Astrocyte (in vitro differentiated cells and primary cell): ENCODE data around the gene PRPF40B. TPM values are rescaled to one million over a fixed set of nuclear protein-coding genes. Genes with fewer than 3 reads are reported as not detected.

ENCODE experiments used
- DNase-seq: peaks from one replicate; pipeline ENCODE4 v3.0.0-alpha.2; 2010; ENCODE audit warnings: low read depth
- FAIRE-seq: peaks from 2 replicates; lab custom pipeline; 2011; peaks lifted over from hg19 to GRCh38; lab: Jason Lieb, UNC
- H2AFZ ChIP-seq: 2 replicates; pipeline ENCODE4 v1.6.0; 2012; ENCODE audit warnings: low read depth, low read length, inconsistent platforms
- H3K27ac ChIP-seq: 2 replicates; pipeline ENCODE4 v1.5.1; 2011; ENCODE audit warnings: low read depth, low read length, inconsistent platforms
- H3K27me3 ChIP-seq: 2 replicates; pipeline ENCODE4 v1.6.0; 2011; ENCODE audit warnings: low read length, inconsistent platforms; ENCODE audit not compliant: insufficient read depth
- H3K36me3 ChIP-seq: 2 replicates; pipeline ENCODE4 v1.5.1; 2011; ENCODE audit warnings: low read length, inconsistent platforms; ENCODE audit not compliant: insufficient read depth
- H3K4me1 ChIP-seq: 2 replicates; pipeline ENCODE4 v1.5.1; 2011; ENCODE audit warnings: low read length, inconsistent platforms; ENCODE audit not compliant: insufficient read depth
- H3K4me2 ChIP-seq: 2 replicates; pipeline ENCODE4 v1.6.0; 2012; ENCODE audit warnings: low read length, inconsistent platforms
- H3K4me3 ChIP-seq: 2 replicates; pipeline ENCODE4 v1.5.1; 2011; ENCODE audit warnings: low read depth, mild to moderate bottlenecking, low read length, inconsistent platforms; ENCODE audit not compliant: insufficient read depth
- H3K79me2 ChIP-seq: 2 replicates; pipeline ENCODE4 v1.6.0; 2012; ENCODE audit warnings: mild to moderate bottlenecking, low read length, inconsistent platforms; ENCODE audit not compliant: insufficient read depth
- H3K9ac ChIP-seq: 2 replicates; pipeline ENCODE4 v1.6.0; 2012; ENCODE audit warnings: mild to moderate bottlenecking, low read length, inconsistent platforms
- H3K9me3 ChIP-seq: 2 replicates; pipeline ENCODE4 v1.5.1; 2012; ENCODE audit warnings: low read depth, mild to moderate bottlenecking, low read length, inconsistent platforms; ENCODE audit not compliant: insufficient read depth
- H4K20me1 ChIP-seq: 2 replicates; pipeline ENCODE4 v1.6.0; 2012; ENCODE audit warnings: low read length, inconsistent platforms; ENCODE audit not compliant: insufficient read depth
- H3K27ac Mint-ChIP-seq: one replicate; pipeline ENCODE4 v1.8.0; 2021; ENCODE audit warnings: mild to moderate bottlenecking, mixed read lengths; ENCODE audit not compliant: unreplicated experiment
- H3K27me3 Mint-ChIP-seq: one replicate; pipeline ENCODE4 v1.8.0; 2021; ENCODE audit warnings: low read depth, mixed read lengths; ENCODE audit not compliant: unreplicated experiment
- H3K36me3 Mint-ChIP-seq: one replicate; pipeline ENCODE4 v1.8.0; 2021; ENCODE audit warnings: low read depth, mixed read lengths; ENCODE audit not compliant: unreplicated experiment
- H3K4me1 Mint-ChIP-seq: one replicate; pipeline ENCODE4 v1.8.0; 2021; ENCODE audit warnings: low read depth, mixed read lengths; ENCODE audit not compliant: unreplicated experiment
- H3K4me3 Mint-ChIP-seq: one replicate; pipeline ENCODE4 v1.8.0; 2021; ENCODE audit warnings: mild to moderate bottlenecking, moderate library complexity, mixed read lengths; ENCODE audit not compliant: unreplicated experiment
- H3K9me3 Mint-ChIP-seq: one replicate; pipeline ENCODE4 v1.8.0; 2021; ENCODE audit warnings: mild to moderate bottlenecking, mixed read lengths; ENCODE audit not compliant: unreplicated experiment
- CTCF ChIP-seq: IDR thresholded peaks from 2 replicates; pipeline ENCODE4 v1.5.1; 2011; ENCODE audit warnings: low read depth, mild to moderate bottlenecking, inconsistent platforms, low read length, moderate library complexity; ENCODE audit not compliant: insufficient read depth
- EZH2 ChIP-seq: IDR thresholded peaks from 2 replicates; pipeline ENCODE4 v1.6.1; 2012; ENCODE audit warnings: mild to moderate bottlenecking, low read length, inconsistent platforms; ENCODE audit not compliant: insufficient read depth
- total RNA-seq: library from RNA; stranded (reverse); gene quantifications from 2 replicates; pipeline ENCODE4 v1.2.1, GENCODE V29; 2021

The PRPF40B gene
- total RNA-seq, 1 donor from 2014 or later = 10.1 TPM

GRCh38 chr12:49664167-49664566 is 40.8 kb downstream of the PRPF40B start:
- Histone ChIP-seq H2AFZ (no peak overlapping the region), H4K20me1 (peaks cover 17% of the 10 kb centered on the region), H3K4me2 (no peak overlapping the region), H3K4me1 (peaks cover 37% of the 10 kb centered on the region), H3K9me3 (no peaks in the 10 kb centered on the region), H3K27me3 (no peaks in the 10 kb centered on the region), H3K4me3 (no peak overlapping the region), H3K9ac (peak overlapping the region; percentile 25), H3K36me3 (peaks cover 24% of the 10 kb centered on the region), H3K79me2 (peaks cover 66% of the 10 kb centered on the region), H3K27ac (peak overlapping the region; percentile 84)
- TF ChIP-seq EZH2 (no peak), CTCF (no peak)
- Mint-ChIP-seq H3K4me1 (peaks cover 65% of the 10 kb centered on the region), H3K27ac (peak overlapping the region; percentile 6), H3K27me3 (no peaks in the 10 kb centered on the region), H3K4me3 (no peak overlapping the region), H3K36me3 (peaks cover 21% of the 10 kb centered on the region), H3K9me3 (no peaks in the 10 kb centered on the region)
- FAIRE-seq (no peak), DNase-seq (no peak)

DNA sequence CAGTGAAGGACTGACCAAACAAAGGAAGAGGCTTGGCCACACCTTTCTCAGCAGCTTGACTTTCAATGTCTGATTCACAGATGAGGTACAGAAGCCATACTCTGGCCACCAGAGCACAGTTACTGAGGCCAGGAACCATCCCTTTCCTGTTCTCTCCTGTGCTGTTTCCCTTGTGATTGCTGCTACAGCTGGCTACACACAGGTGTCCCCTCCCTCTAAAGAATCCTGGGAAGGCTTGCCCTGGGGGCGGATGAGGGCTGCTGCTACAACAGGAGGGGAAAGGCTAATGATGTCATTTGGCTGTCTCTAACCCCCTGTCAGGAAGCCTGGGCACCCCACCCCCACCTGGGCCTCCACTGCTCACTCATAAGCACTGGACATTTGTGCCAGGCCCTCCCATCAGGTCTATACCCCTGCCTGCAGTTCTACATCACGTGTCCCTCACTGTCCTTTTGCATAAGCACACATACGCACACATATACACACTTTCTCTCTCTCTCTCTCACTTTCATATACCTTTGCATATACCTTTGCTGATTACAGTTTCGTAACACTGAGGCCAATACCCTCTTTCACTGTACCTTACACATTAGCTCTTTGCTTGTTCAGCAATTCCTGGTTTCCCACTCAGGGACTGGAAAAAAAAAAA is 41.4 kb downstream of the PRPF40B start:
- no peak overlapping the region for H2AFZ ChIP-seq
- peaks cover 22% of the 10 kb centered on the region for H3K36me3 ChIP-seq
- no peak overlapping the region for H3K4me3 Mint-ChIP-seq
- peaks cover 65% of the 10 kb centered on the region for H3K4me1 Mint-ChIP-seq
- H3K9me3 Mint-ChIP-seq = no peaks in the 10 kb centered on the region
- no peak for TF ChIP-seq EZH2
- TF ChIP-seq CTCF = no peak
- peaks cover 20% of the 10 kb centered on the region for H4K20me1 ChIP-seq
- H3K9me3 ChIP-seq = no peaks in the 10 kb centered on the region
- peak overlapping the region; percentile 35 for H3K27ac ChIP-seq
- H3K27me3 Mint-ChIP-seq = no peaks in the 10 kb centered on the region
- peaks cover 37% of the 10 kb centered on the region for H3K4me1 ChIP-seq
- DNase-seq = no peak
- H3K9ac ChIP-seq = peak overlapping the region; percentile 25
- H3K4me3 ChIP-seq = no peak overlapping the region
- FAIRE-seq = no peak
- H3K27me3 ChIP-seq = no peaks in the 10 kb centered on the region
- peaks cover 71% of the 10 kb centered on the region for H3K79me2 ChIP-seq
- peaks cover 21% of the 10 kb centered on the region for H3K36me3 Mint-ChIP-seq
- peak overlapping the region; percentile 26 for H3K4me2 ChIP-seq
- H3K27ac Mint-ChIP-seq = peak overlapping the region; percentile 6

DNA sequence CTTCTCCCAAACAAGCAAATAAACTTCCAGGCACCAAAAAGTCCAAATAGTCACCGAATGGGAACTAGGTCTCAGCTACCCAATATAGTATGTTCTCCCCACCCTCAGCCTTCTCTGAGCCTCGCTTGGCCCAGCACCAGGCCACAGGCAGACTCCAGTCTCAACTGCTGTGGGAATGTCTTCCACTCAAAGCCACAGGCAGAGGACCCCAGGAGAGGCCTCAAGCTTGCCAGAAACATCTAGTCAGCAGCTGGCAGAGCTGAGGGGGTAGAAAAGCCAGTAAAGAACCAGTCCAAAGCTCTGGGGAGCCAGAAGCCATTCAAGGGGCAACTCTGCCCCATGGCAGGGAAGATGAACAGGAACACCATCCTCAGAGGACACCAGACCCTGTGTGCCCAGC is 42.0 kb downstream of the PRPF40B start:
- no peak for TF ChIP-seq CTCF
- no peak for TF ChIP-seq EZH2
- no peak overlapping the region for H3K4me3 ChIP-seq
- Mint-ChIP-seq H3K4me1 (peaks cover 68% of the 10 kb centered on the region), H3K36me3 (peaks cover 24% of the 10 kb centered on the region), H3K4me3 (no peak overlapping the region), H3K27me3 (no peaks in the 10 kb centered on the region), H3K27ac (peak overlapping the region; percentile 6), H3K9me3 (no peaks in the 10 kb centered on the region)
- no peak overlapping the region for H3K27ac ChIP-seq
- peaks cover 78% of the 10 kb centered on the region for H3K79me2 ChIP-seq
- H3K9ac ChIP-seq = no peak overlapping the region
- FAIRE-seq (no peak), DNase-seq (peak; percentile 55)
- peaks cover 37% of the 10 kb centered on the region for H3K4me1 ChIP-seq
- peak overlapping the region; percentile 26 for H3K4me2 ChIP-seq
- H4K20me1 ChIP-seq = peaks cover 25% of the 10 kb centered on the region
- H3K9me3 ChIP-seq = no peaks in the 10 kb centered on the region
- H3K36me3 ChIP-seq = peaks cover 15% of the 10 kb centered on the region
- H3K27me3 ChIP-seq = no peaks in the 10 kb centered on the region
- H2AFZ ChIP-seq = no peak overlapping the region
